WTC11 (cell line): ENCODE data around the gene TMX2.
"Not testable (repeated sequence)": the region's sequence is repeated elsewhere in the genome, so short reads cannot be mapped to it uniquely, and the experiment has no call there.

Source experiments
- TF ChIP-seq, protein P1 (sequence below): fragments of 200-600 bp; IDR thresholded peaks from 2 replicates; pipeline ENCODE4 v1.8.0; 2022; ENCODE audit warnings: antibody characterized with exemption
- TF ChIP-seq, protein P2 (sequence below): sonication (generic); formaldehyde crosslinking; IDR thresholded peaks from 2 replicates; pipeline ENCODE4 v1.8.0; 2022; ENCODE audit warnings: mild to moderate bottlenecking, missing genetic modification reagents
- TF ChIP-seq, protein P3 (sequence below): sonication (generic); formaldehyde crosslinking; IDR thresholded peaks from 2 replicates; pipeline ENCODE4 v1.8.1; 2022; ENCODE audit warnings: low read depth, missing genetic modification reagents, borderline replicate concordance
- TF ChIP-seq, protein P4 (sequence below): sonication (generic); formaldehyde crosslinking; conservative IDR thresholded peaks from 2 replicates; pipeline ENCODE4 v1.8.1; 2023; ENCODE audit warnings: mild to moderate bottlenecking, low read depth, missing genetic modification reagents, moderate library complexity
- TF ChIP-seq, protein P5 (sequence below): sonication (generic); formaldehyde crosslinking; IDR thresholded peaks from 2 replicates; pipeline ENCODE4 v1.8.1; 2023; ENCODE audit warnings: mild to moderate bottlenecking, missing genetic modification reagents
- TF ChIP-seq, protein P6 (sequence below): sonication (generic); formaldehyde crosslinking; conservative IDR thresholded peaks from 2 replicates; pipeline ENCODE4 v1.8.1; 2022; ENCODE audit warnings: mild to moderate bottlenecking, missing genetic modification reagents
- TF ChIP-seq, protein P7 (sequence below): sonication (generic); formaldehyde crosslinking; IDR thresholded peaks from 2 replicates; pipeline ENCODE4 v1.8.0; 2022; ENCODE audit warnings: mild to moderate bottlenecking, missing genetic modification reagents

DNA sequence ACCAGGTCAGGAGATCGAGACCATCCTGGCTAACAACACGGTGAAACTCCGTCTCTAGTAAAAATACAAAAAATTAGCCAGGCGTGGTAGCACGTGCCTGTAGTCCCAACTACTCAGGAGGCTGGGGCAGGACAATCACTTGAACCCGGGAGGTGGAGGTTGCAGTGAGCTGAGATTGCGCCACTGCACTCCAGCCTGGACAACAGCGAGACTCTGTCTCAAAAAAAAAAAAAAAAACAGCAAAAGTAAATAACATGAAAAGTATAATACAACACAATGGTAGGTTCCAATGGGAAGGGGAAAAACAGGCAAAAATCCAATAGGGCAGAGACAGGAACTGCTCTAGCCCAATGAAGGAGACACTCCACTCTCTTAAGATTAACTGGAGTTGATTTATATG, 7.0 kb upstream of the TMX2 start:
- TF ChIP-seq, protein P1, sequence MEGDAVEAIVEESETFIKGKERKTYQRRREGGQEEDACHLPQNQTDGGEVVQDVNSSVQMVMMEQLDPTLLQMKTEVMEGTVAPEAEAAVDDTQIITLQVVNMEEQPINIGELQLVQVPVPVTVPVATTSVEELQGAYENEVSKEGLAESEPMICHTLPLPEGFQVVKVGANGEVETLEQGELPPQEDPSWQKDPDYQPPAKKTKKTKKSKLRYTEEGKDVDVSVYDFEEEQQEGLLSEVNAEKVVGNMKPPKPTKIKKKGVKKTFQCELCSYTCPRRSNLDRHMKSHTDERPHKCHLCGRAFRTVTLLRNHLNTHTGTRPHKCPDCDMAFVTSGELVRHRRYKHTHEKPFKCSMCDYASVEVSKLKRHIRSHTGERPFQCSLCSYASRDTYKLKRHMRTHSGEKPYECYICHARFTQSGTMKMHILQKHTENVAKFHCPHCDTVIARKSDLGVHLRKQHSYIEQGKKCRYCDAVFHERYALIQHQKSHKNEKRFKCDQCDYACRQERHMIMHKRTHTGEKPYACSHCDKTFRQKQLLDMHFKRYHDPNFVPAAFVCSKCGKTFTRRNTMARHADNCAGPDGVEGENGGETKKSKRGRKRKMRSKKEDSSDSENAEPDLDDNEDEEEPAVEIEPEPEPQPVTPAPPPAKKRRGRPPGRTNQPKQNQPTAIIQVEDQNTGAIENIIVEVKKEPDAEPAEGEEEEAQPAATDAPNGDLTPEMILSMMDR = not testable (repeated sequence)
- TF ChIP-seq, protein P2, sequence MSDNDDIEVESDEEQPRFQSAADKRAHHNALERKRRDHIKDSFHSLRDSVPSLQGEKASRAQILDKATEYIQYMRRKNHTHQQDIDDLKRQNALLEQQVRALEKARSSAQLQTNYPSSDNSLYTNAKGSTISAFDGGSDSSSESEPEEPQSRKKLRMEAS (CRISPR knock-in tag) = not testable (repeated sequence)
- TF ChIP-seq, protein P3, sequence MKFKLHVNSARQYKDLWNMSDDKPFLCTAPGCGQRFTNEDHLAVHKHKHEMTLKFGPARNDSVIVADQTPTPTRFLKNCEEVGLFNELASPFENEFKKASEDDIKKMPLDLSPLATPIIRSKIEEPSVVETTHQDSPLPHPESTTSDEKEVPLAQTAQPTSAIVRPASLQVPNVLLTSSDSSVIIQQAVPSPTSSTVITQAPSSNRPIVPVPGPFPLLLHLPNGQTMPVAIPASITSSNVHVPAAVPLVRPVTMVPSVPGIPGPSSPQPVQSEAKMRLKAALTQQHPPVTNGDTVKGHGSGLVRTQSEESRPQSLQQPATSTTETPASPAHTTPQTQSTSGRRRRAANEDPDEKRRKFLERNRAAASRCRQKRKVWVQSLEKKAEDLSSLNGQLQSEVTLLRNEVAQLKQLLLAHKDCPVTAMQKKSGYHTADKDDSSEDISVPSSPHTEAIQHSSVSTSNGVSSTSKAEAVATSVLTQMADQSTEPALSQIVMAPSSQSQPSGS = not testable (repeated sequence)
- TF ChIP-seq, protein P4, sequence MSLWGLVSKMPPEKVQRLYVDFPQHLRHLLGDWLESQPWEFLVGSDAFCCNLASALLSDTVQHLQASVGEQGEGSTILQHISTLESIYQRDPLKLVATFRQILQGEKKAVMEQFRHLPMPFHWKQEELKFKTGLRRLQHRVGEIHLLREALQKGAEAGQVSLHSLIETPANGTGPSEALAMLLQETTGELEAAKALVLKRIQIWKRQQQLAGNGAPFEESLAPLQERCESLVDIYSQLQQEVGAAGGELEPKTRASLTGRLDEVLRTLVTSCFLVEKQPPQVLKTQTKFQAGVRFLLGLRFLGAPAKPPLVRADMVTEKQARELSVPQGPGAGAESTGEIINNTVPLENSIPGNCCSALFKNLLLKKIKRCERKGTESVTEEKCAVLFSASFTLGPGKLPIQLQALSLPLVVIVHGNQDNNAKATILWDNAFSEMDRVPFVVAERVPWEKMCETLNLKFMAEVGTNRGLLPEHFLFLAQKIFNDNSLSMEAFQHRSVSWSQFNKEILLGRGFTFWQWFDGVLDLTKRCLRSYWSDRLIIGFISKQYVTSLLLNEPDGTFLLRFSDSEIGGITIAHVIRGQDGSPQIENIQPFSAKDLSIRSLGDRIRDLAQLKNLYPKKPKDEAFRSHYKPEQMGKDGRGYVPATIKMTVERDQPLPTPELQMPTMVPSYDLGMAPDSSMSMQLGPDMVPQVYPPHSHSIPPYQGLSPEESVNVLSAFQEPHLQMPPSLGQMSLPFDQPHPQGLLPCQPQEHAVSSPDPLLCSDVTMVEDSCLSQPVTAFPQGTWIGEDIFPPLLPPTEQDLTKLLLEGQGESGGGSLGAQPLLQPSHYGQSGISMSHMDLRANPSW (CRISPR knock-in tag) = not testable (repeated sequence)
- TF ChIP-seq, protein P5, sequence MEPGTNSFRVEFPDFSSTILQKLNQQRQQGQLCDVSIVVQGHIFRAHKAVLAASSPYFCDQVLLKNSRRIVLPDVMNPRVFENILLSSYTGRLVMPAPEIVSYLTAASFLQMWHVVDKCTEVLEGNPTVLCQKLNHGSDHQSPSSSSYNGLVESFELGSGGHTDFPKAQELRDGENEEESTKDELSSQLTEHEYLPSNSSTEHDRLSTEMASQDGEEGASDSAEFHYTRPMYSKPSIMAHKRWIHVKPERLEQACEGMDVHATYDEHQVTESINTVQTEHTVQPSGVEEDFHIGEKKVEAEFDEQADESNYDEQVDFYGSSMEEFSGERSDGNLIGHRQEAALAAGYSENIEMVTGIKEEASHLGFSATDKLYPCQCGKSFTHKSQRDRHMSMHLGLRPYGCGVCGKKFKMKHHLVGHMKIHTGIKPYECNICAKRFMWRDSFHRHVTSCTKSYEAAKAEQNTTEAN (CRISPR knock-in tag) = not testable (repeated sequence)
- TF ChIP-seq, protein P6, sequence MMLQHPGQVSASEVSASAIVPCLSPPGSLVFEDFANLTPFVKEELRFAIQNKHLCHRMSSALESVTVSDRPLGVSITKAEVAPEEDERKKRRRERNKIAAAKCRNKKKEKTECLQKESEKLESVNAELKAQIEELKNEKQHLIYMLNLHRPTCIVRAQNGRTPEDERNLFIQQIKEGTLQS (CRISPR knock-in tag) = not testable (repeated sequence)
- TF ChIP-seq, protein P7, sequence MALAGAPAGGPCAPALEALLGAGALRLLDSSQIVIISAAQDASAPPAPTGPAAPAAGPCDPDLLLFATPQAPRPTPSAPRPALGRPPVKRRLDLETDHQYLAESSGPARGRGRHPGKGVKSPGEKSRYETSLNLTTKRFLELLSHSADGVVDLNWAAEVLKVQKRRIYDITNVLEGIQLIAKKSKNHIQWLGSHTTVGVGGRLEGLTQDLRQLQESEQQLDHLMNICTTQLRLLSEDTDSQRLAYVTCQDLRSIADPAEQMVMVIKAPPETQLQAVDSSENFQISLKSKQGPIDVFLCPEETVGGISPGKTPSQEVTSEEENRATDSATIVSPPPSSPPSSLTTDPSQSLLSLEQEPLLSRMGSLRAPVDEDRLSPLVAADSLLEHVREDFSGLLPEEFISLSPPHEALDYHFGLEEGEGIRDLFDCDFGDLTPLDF (CRISPR knock-in tag) = not testable (repeated sequence)
